Measurements from ENCODE around the gene BNIP3. TPM values are rescaled to one million over a fixed set of nuclear protein-coding genes. Genes with fewer than 3 reads are reported as not detected.

Gene BNIP3
- polyA plus RNA-seq, 3 donors = 3.2 to 7.2 (median 4.6) TPM

DNA sequence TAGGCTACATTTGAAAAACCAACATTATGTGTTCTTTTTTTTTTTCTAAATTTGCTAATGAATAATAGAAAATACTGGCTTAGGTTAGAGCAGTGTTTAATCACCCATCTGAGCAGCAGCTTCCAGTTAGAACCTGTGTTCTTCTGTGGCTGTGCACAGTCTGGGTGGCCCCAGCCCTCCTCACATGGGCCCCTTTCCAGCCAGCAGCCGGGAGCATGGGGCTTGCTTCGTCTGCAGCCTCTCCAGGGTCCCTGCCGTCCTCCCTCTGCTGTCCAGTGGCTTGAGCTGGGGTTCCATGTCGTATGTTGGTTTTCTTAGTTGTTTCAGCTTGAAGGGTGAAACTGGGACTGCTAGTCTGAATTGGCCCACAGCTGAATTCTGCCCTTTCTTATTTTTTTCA lies 37.3 kb downstream of the BNIP3 start:
- Histone ChIP-seq H3K4me2 (replicated peaks; ENCODE audit: extremely low read depth, low read length, poor library complexity, severe bottlenecking) (no peak overlapping the region), H2AFZ (ENCODE audit: insufficient read depth, low read depth, low read length, poor library complexity, severe bottlenecking) (no peak overlapping the region), H3K36me3 (replicated peaks in 1 of 2; ENCODE audit: control insufficient read depth in 1 of 2, insufficient read depth in 2 of 2, low read length in 2 of 2) (peaks cover 86 to 100% of the 10 kb centered on the region in 2 donors), H3K79me2 (ENCODE audit: insufficient read depth, low read length) (no peaks in the 10 kb centered on the region), H3K9ac (ENCODE audit: insufficient read depth, low read length, poor library complexity, severe bottlenecking) (no peak overlapping the region), H3K4me3 (replicated peaks in 1 of 3; ENCODE audit: low read depth in 2 of 3, low read length in 3 of 3) (no peak overlapping the region), H3K9me3 (replicated peaks in 1 of 2; ENCODE audit: control insufficient read depth in 1 of 2, insufficient read depth in 1 of 2, low read length in 2 of 2) (no peaks in the 10 kb centered on the region), H3K27ac (ENCODE audit: low read depth in 1 of 2, low read length in 2 of 2) (no peak overlapping the region), H3K27me3 (ENCODE audit: control insufficient read depth in 2 of 2, insufficient read depth in 2 of 2, low read length in 2 of 2) (no peaks in the 10 kb centered on the region), H3K4me1 (ENCODE audit: control insufficient read depth in 1 of 2, insufficient read depth in 2 of 2, low read length in 2 of 2) (no peaks in the 10 kb centered on the region), H4K20me1 (ENCODE audit: insufficient read depth, low read length) (peaks cover 23% of the 10 kb centered on the region)
- no peak overlapping the region for H3K27ac Mint-ChIP-seq
- TF ChIP-seq, protein P1, sequence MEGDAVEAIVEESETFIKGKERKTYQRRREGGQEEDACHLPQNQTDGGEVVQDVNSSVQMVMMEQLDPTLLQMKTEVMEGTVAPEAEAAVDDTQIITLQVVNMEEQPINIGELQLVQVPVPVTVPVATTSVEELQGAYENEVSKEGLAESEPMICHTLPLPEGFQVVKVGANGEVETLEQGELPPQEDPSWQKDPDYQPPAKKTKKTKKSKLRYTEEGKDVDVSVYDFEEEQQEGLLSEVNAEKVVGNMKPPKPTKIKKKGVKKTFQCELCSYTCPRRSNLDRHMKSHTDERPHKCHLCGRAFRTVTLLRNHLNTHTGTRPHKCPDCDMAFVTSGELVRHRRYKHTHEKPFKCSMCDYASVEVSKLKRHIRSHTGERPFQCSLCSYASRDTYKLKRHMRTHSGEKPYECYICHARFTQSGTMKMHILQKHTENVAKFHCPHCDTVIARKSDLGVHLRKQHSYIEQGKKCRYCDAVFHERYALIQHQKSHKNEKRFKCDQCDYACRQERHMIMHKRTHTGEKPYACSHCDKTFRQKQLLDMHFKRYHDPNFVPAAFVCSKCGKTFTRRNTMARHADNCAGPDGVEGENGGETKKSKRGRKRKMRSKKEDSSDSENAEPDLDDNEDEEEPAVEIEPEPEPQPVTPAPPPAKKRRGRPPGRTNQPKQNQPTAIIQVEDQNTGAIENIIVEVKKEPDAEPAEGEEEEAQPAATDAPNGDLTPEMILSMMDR (IDR thresholded peaks at IDR 0.05) = no peak
- H3K36me3 Mint-ChIP-seq = peaks cover 92 to 96% of the 10 kb centered on the region in 2 donors
- intact Hi-C loops (cut with micrococcal nuclease) = no loop called here
- H3K4me1 Mint-ChIP-seq = no peaks in the 10 kb centered on the region
- WGBS (ENCODE audit: insufficient coverage) = 100% methylated on average over 1 of the region's 4 CpGs
- no peak for DNase-seq
- H3K9me3 Mint-ChIP-seq = peaks cover 0 to 11% (median 1%) of the 10 kb centered on the region in 7 donors
- peaks cover 0 to 1% (median 0%) of the 10 kb centered on the region in 3 donors for H3K27me3 Mint-ChIP-seq (ENCODE audit: low read depth in 3 of 3)
- no peak overlapping the region for H3K4me3 Mint-ChIP-seq

DNA sequence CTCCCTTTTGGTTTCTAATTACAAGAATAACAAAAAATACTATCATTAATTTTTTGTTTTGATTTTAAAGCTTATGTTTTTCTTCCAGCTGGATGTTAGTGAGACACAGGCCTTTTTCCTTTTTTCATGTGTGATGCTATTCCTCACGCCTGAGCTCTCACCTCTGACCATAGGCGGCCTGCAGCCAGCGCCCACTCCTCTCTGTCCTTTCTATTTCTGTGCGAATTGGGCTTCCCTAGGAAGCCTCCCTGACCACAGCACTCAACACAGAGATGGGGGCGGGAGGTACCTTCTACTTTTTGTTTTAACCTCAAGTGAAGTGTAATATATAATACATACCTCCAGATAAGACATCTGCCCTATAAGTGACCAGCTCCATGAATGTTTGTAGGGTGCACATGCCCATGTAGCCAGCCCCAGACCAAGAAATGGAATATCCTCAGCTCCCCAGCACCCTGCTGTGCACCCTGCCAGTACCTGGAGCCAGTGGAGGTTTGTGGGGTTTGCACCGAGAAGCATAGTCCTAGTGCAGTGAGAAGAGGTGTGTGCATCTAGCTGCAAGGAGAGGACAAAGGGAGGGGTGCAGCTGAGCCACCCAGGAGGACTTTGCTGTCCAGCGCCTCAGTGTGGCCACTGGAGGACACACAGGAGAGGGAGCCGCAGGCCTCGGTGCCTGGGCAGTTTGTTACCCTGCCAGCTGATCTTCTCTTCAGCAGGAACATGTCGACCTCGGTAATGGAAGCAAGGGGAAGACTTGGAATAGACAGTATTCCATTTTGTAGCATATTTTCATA lies 38.5 kb downstream of the BNIP3 start:
- intact Hi-C loops (cut with micrococcal nuclease) = no loop called here
- H3K79me2 ChIP-seq (ENCODE audit: insufficient read depth, low read length) = no peaks in the 10 kb centered on the region
- no peak overlapping the region for H3K4me2 ChIP-seq (replicated peaks; ENCODE audit: extremely low read depth, low read length, poor library complexity, severe bottlenecking)
- H3K27ac ChIP-seq (ENCODE audit: low read depth in 1 of 2, low read length in 2 of 2) = no peak overlapping the region
- WGBS (ENCODE audit: insufficient coverage) = 93% methylated on average over 6 of the region's 11 CpGs
- H3K27me3 ChIP-seq (ENCODE audit: control insufficient read depth in 2 of 2, insufficient read depth in 2 of 2, low read length in 2 of 2) = no peaks in the 10 kb centered on the region
- H3K4me1 ChIP-seq (ENCODE audit: control insufficient read depth in 1 of 2, insufficient read depth in 2 of 2, low read length in 2 of 2) = no peaks in the 10 kb centered on the region
- H3K9me3 ChIP-seq (replicated peaks in 1 of 2; ENCODE audit: control insufficient read depth in 1 of 2, insufficient read depth in 1 of 2, low read length in 2 of 2) = no peaks in the 10 kb centered on the region
- Mint-ChIP-seq H3K27me3 (ENCODE audit: low read depth in 3 of 3) (peaks cover 0 to 2% (median 1%) of the 10 kb centered on the region in 3 donors), H3K36me3 (peaks cover 87 to 91% of the 10 kb centered on the region in 2 donors), H3K4me1 (no peaks in the 10 kb centered on the region), H3K27ac (peak overlapping the region in 3 of 7 donors; percentile 10 to 21 (median 14)), H3K4me3 (no peak overlapping the region), H3K9me3 (peaks cover 0 to 3% (median 1%) of the 10 kb centered on the region in 7 donors)
- DNase-seq = no peak
- H3K4me3 ChIP-seq (replicated peaks in 1 of 3; ENCODE audit: low read depth in 2 of 3, low read length in 3 of 3) = no peak overlapping the region
- TF ChIP-seq, protein P1 (IDR thresholded peaks at IDR 0.05) = peak; percentile 43
- no peak overlapping the region for H3K9ac ChIP-seq (ENCODE audit: insufficient read depth, low read length, poor library complexity, severe bottlenecking)
- H3K36me3 ChIP-seq (replicated peaks in 1 of 2; ENCODE audit: control insufficient read depth in 1 of 2, insufficient read depth in 2 of 2, low read length in 2 of 2) = peaks cover 82 to 96% of the 10 kb centered on the region in 2 donors
- H2AFZ ChIP-seq (ENCODE audit: insufficient read depth, low read depth, low read length, poor library complexity, severe bottlenecking) = no peak overlapping the region
- H4K20me1 ChIP-seq (ENCODE audit: insufficient read depth, low read length) = peaks cover 31% of the 10 kb centered on the region

Measured in CD14-positive monocyte (primary cell).